GM21526 (cell line): ENCODE measurements around the gene AFF3.
"Not testable (repeated sequence)": the region's sequence is repeated elsewhere in the genome, so short reads cannot be mapped to it uniquely, and the experiment has no call there.

Experiments
- ATAC-seq: cut with Tn5 transposase; IDR thresholded peaks from one replicate; pipeline ENCODE4 v1.9.1; 2021; ENCODE audit warnings: moderate library complexity; ENCODE audit not compliant: unreplicated experiment, low FRiP score

The AFF3 gene

DNA sequence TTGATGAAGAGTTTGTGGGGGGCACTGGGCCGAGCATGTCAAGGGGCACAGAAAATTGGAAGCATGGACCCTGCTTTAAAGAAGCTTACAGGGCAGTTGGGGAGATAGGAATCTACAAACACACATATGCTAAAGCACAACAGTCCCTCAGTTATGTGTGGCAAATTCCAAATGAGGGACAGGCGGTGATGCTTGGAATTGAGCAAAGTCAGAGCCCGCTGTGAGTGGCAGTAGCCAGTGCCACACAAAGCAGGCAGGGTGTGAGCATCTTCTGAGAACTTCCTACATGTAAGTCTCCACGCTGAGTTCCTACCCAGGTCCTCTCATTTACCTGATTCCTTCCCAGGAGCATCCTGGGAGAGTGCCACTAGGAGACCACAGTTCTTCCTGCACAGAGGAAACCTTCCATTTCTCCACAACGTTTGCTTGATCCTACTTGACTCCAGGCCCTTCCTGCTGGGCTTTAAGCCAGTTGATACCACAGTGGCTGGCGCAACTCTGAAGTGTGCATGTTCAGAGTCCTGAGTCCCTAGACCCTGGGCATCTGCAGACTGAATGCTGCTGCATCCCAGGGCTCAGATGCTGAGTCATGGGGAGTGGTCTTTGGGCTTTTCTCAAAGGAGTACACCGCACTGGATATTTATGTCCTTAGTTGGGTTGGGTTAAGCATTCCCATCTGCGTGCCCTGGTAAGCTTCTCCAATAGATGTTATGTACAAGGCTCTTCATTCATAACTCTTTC is 365.3 kb downstream of the AFF3 start:
- no peak for ATAC-seq

DNA sequence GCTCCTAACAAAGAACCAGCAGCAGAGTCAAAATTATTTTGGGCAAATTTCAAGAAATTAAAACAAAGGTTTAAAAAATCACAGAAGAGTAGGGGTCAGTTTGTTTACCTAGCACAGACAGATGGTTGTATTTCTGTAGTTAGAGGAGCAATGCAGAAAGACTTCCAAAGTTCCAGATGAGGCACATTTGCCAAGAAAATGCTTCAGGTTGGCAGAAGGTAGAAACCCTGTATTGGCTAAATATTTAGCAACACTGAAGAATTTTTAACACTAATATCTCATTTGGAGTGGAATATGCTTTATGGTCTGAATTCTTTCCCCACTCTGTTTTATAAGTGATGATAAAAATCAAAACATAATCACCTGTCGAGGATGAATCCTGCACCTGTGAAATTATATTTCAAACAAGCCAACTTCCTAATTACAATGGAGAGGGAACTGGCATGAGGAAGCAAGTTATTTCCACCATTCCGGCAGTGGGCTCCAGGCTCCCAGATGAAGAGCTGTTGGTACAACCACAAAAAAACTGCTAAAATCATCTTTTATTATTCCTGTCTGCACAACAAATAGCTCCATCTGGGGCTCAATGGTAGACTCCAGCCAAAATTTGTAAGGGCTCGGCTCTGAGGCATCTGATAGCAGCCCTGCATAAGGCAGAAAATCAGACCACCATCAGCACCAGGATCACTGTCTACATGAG is 366.0 kb downstream of the AFF3 start:
- ATAC-seq, result no peak

DNA sequence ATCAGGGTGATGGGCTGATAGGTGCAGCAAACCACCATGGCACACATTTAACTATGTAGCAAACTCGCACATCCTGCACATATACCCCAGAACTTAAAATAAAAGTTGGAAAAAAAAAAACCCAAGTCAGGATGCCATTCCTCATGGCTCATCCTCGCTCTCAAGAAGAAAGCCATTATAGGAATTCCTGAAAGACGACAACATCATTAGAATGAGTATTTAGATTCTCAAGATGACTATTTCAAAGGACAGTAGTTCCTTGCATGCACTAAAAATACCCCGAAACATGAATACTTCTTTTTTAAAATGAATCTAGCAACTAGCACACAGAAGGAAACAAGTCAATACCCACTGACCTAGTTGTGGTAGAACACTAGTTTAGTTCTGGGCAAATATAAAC is 366.8 kb downstream of the AFF3 start:
- no peak for ATAC-seq

- not testable (repeated sequence) for ATAC-seq
Observed at GRCh38 chr2:99773642-99774041, 368.7 kb downstream of the AFF3 start.

DNA sequence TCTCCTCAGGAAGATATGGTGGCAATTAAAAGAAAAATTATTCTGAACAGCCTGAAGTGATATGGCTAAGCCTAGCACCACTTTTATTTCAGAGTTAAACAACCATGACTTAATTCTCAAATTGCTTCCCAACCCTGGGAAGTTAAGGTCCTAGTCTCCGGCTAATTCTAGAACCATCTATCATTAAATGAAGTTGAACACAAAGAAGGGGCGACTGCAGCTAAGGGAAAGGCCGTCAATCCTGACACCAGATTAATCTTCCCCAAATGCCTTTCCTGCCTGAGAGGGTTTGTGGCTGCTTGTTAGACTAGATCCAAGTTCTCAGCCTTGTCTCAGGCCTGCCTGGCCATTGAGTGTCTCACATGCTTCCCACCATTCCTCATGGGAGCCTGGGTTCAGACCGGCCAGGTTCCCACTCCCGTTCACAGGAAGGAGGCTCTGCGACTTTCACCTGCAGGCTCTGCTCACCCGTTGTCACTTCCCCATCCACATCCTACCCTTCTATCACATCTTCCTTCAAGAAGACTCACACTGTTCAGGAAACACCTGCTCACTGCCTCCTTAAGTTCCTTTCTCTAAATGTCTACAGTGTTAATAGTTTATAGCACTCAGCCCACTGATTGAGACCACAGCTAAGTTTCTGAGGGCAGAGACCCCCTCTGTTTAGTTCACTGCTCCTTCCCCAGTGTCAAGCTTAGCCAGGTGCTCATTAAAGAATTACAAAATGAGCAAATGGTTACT is 369.6 kb downstream of the AFF3 start:
- ATAC-seq, result no peak

DNA sequence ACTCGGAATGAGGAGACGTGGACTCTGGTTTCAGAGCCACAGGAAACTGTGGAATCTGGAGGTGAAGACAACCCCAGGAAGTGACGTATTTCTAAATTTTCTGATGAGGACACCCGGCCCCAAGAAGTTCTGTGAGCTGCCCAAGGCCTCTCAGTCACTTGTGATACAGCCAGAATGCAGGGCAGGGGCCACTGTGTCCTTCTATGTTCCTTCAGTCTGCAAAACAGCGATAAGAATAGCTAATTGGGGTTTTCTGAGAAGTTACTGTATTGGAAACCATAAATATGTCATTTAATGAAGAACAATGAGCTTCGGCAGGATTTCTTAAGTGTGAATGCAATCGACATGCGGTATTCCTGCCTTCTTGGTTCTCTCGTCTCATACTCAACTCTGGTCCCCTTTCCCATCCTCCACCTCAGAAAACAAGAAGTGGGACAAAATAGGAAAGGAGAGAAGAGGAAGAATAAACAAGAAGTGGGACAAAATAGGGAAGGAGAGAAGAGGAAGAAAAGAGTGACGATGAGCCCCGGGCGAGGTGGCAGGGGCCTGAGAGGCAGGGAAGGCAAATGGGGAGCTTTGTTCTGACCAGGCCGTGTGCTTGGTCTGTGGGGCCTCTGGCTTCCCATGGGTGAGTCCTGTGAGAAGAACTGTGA is 370.6 kb downstream of the AFF3 start:
- ATAC-seq, result no peak

GRCh38 chr2:99770876-99771275 is 371.5 kb downstream of the AFF3 start:
- ATAC-seq, result no peak

- no peak for ATAC-seq
Observed at GRCh38 chr2:99765731-99766318, 376.6 kb downstream of the AFF3 start.

DNA sequence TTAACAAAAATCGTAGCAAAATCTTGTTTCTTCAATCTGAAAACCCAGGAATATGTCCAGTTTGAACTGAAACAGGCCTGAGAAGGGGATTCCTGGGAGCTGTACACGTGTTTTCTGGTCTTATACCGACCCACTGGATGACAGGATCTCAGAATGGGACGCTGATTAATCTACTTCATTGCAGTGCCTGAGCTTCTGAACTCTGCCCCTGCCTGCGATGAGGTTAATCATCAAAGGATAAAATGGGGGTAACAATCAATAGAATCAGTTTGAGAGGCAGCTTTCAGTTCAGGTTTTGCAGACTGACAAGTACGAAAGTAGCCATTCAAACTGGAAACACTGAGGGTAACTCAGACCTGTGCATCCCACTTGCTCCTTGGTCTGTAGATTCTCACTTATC is 378.6 kb downstream of the AFF3 start:
- ATAC-seq, result no peak

- ATAC-seq, result no peak
Observed at GRCh38 chr2:99762714-99763113, 379.7 kb downstream of the AFF3 start.

DNA sequence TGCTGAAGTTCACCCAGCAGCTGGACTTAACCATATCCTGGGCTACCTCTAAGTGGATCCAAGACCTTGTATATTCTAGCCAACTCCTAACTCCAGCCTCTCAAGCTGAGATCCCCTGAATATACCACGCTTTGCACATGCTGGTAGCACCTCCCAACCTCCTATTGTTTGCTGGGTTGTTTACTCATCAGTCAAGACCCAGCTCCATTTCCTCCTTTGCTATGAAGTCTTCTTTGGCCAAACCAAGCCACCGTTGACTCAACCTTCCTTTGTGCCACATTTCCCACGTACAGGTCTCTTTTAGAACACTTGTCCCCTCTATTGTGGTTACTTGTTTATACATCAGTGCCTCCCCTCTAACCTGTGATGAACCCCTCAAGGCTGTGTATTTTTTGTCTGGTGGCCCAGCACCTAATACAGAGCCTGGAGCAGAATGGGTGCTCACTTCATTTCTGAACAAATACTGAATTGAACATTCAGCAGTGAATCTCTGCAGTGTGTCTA is 384.7 kb downstream of the AFF3 start:
- no peak for ATAC-seq

DNA sequence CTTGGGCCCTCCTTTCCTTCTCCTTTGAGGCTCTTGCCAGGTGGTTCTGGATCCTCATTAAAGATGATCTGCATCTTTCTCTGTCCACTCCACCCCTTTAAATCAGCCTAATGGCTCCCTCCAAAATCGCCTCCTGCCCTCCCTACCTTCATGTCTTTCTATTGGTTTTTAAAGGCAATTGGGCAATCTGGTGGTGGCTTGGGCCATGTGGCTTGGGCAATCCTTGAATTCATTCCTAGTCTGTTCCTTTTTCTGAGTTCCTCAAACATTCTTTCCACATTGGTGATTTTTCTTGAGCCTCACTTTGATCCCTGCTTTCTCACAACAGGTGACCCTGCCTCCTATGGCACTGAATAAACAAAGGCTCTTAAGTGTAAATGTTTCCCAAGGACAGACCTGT is 386.3 kb downstream of the AFF3 start:
- no peak for ATAC-seq

- ATAC-seq, result no peak
Observed at GRCh38 chr2:99754210-99754609, 388.2 kb downstream of the AFF3 start.

DNA sequence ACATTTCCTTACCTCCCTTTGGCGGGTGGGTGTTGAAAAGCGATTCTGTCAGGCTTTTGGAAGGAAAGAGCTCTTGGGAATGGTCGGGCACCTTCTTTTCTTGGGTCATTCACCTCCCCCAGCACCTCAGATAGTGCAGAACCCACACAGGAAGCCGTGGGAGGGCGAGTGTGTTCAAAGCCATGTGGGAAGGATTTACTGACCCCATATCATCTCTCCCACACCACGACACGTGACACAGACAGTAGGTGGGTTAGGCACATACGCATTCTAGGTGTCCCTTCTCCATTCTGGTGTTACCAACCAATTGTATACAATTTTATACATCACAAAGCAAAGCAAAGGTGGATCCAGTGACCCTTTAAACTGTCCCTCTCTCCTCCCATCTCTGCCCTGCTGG is 388.9 kb downstream of the AFF3 start:
- ATAC-seq, result no peak

DNA sequence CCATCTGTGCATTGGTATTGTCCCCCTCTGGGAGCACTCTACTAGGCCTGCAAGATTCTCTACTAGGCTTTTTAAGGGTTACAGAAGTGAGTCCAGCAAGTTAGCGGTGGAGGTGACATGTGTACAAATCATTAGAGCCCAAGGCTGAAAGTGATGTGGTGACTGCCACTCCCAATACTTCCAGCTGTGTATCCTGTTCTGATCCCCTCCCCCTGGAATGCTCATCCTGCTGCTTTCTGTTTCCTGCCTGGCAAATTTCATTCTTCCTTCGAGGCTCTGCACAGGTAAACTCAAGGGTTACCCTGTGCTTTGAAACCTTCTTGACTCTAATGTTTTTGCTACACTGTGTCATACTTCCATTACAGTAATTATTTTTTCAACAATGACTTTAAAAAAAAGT is 394.0 kb downstream of the AFF3 start:
- no peak for ATAC-seq

DNA sequence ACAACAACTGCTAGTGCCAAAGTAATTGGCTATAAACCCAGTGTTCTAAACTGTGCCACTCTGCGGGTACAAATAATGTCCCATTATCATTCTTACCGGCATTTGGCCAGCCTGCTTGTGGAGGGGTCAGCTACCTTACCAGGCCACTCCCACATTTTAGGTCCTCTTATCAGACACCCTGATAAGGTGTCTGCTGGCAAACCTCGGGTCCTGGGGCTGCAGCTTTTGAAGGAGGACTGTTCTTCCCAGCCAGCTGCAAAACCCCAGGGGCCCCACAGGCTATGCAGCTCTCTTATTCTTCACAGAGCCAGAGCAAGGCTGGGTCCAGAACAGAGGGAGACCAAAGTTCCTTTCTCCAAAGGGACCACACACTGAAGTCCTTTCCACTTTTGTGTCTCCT is 394.5 kb downstream of the AFF3 start:
- ATAC-seq, result no peak

DNA sequence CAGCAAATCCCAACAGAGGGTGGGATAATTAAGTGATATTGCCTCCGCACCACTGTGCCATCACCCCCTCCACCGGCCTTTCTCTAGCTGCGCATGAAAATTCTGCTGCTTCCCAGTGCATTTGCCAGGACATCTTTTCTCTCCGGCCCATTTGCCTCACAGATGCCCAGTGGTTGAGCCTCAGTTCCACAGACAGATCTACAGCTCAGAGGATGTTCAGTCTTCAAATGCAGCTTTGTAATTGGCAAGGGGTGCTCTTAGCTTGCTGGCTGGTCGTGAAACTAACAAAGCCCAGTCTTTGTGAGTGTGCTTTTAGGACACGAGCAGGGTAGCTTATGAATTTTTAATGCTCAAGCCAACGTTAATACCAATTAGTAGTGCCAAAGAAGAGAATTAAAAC is 399.2 kb downstream of the AFF3 start:
- ATAC-seq, result no peak

GRCh38 chr2:99737537-99737936 is 404.9 kb downstream of the AFF3 start:
- no peak for ATAC-seq

GRCh38 chr2:99735753-99736152 is 406.6 kb downstream of the AFF3 start:
- no peak for ATAC-seq

- not testable (repeated sequence) for ATAC-seq
Observed at GRCh38 chr2:99735314-99735713, 407.1 kb downstream of the AFF3 start.

DNA sequence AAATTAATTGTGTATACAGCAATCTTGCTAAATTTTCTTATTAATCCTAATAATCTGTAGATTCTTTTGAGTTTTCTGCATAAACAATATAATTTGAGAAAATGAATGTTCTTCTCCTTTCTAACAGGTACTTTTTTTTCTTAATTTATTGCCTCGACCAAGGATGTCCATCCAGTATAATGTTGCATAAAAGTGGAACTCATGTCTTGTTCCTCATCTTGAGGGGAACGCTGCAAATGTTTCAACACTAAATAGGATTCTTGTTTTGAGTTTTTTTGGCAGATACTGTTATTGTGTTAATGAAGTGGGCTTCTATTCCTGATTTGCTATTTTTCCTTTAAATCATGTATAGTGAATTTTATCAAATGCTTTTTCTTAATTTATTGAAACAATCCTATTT is 408.2 kb downstream of the AFF3 start:
- ATAC-seq, result no peak
